ENCODE results near the gene TSPAN18.

Gene TSPAN18

GRCh38 chr11:44701276-44701675, 25.5 kb upstream of the TSPAN18 start:
- no peak overlapping the region for H3K4me3 ChIP-seq (ENCODE audit: low read length)
- no peak for TF ChIP-seq ZNF274 (IDR thresholded peaks at IDR 0.05; ENCODE audit: low read depth, low read length)

- no peak for TF ChIP-seq ZNF274 (IDR thresholded peaks at IDR 0.05; ENCODE audit: low read depth, low read length)
- no peak overlapping the region for H3K4me3 ChIP-seq (ENCODE audit: low read length)
Measured at GRCh38 chr11:44702889-44703288, 23.9 kb upstream of the TSPAN18 start.

GRCh38 chr11:44707094-44707493, 19.7 kb upstream of the TSPAN18 start:
- no peak for TF ChIP-seq ZNF274 (IDR thresholded peaks at IDR 0.05; ENCODE audit: low read depth, low read length)
- no peak overlapping the region for H3K4me3 ChIP-seq (ENCODE audit: low read length)

GRCh38 chr11:44708009-44708408, 18.8 kb upstream of the TSPAN18 start:
- TF ChIP-seq ZNF274 (IDR thresholded peaks at IDR 0.05; ENCODE audit: low read depth, low read length) = no peak

GRCh38 chr11:44708523-44709280, 18.1 kb upstream of the TSPAN18 start:
- no peak for TF ChIP-seq ZNF274 (IDR thresholded peaks at IDR 0.05; ENCODE audit: low read depth, low read length)
- H3K4me3 ChIP-seq (ENCODE audit: low read length) = no peak overlapping the region

More at GRCh38 chr11:44708009-44708408, 18.8 kb upstream of the TSPAN18 start:
- H3K4me3 ChIP-seq (ENCODE audit: low read length) = no peak overlapping the region

- TF ChIP-seq ZNF274 (IDR thresholded peaks at IDR 0.05; ENCODE audit: low read depth, low read length) = no peak
- H3K4me3 ChIP-seq (ENCODE audit: low read length) = no peak overlapping the region
Measured at GRCh38 chr11:44709281-44709562, 17.5 kb upstream of the TSPAN18 start.

GRCh38 chr11:44709966-44710365, 16.8 kb upstream of the TSPAN18 start:
- no peak for TF ChIP-seq ZNF274 (IDR thresholded peaks at IDR 0.05; ENCODE audit: low read depth, low read length)
- H3K4me3 ChIP-seq (ENCODE audit: low read length) = no peak overlapping the region

- no peak overlapping the region for H3K4me3 ChIP-seq (ENCODE audit: low read length)
Measured at GRCh38 chr11:44711113-44711786, 15.5 kb upstream of the TSPAN18 start.

GRCh38 chr11:44711787-44712608, 14.8 kb upstream of the TSPAN18 start:
- no peak overlapping the region for H3K4me3 ChIP-seq (ENCODE audit: low read length)

More at GRCh38 chr11:44711113-44711786, 15.5 kb upstream of the TSPAN18 start:
- no peak for TF ChIP-seq ZNF274 (IDR thresholded peaks at IDR 0.05; ENCODE audit: low read depth, low read length)

GRCh38 chr11:44713022-44713421, 13.7 kb upstream of the TSPAN18 start:
- H3K4me3 ChIP-seq (ENCODE audit: low read length) = no peak overlapping the region
- TF ChIP-seq ZNF274 (IDR thresholded peaks at IDR 0.05; ENCODE audit: low read depth, low read length) = no peak

More at GRCh38 chr11:44711787-44712608, 14.8 kb upstream of the TSPAN18 start:
- TF ChIP-seq ZNF274 (IDR thresholded peaks at IDR 0.05; ENCODE audit: low read depth, low read length) = no peak

GRCh38 chr11:44716256-44716655, 10.5 kb upstream of the TSPAN18 start:
- no peak overlapping the region for H3K4me3 ChIP-seq (ENCODE audit: low read length)
- no peak for TF ChIP-seq ZNF274 (IDR thresholded peaks at IDR 0.05; ENCODE audit: low read depth, low read length)

GRCh38 chr11:44718057-44718456, 8.7 kb upstream of the TSPAN18 start:
- H3K4me3 ChIP-seq (ENCODE audit: low read length) = no peak overlapping the region
- no peak for TF ChIP-seq ZNF274 (IDR thresholded peaks at IDR 0.05; ENCODE audit: low read depth, low read length)

- H3K4me3 ChIP-seq (ENCODE audit: low read length) = no peak overlapping the region
- no peak for TF ChIP-seq ZNF274 (IDR thresholded peaks at IDR 0.05; ENCODE audit: low read depth, low read length)
Measured at GRCh38 chr11:44718612-44719390, 8.0 kb upstream of the TSPAN18 start.

Data from GM08714 (cell line).